GM19351 (cell line): ENCODE measurements around the gene CD48.
A peak's percentile ranks its signal among the peaks of the same experiment; 100 is the strongest.

Experiments
- ATAC-seq: cut with Tn5 transposase; IDR thresholded peaks from one replicate; pipeline ENCODE4 v1.9.1; 2021; ENCODE audit warnings: mild to moderate bottlenecking, moderate library complexity; ENCODE audit not compliant: unreplicated experiment

The CD48 gene, protein sequence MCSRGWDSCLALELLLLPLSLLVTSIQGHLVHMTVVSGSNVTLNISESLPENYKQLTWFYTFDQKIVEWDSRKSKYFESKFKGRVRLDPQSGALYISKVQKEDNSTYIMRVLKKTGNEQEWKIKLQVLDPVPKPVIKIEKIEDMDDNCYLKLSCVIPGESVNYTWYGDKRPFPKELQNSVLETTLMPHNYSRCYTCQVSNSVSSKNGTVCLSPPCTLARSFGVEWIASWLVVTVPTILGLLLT

DNA sequence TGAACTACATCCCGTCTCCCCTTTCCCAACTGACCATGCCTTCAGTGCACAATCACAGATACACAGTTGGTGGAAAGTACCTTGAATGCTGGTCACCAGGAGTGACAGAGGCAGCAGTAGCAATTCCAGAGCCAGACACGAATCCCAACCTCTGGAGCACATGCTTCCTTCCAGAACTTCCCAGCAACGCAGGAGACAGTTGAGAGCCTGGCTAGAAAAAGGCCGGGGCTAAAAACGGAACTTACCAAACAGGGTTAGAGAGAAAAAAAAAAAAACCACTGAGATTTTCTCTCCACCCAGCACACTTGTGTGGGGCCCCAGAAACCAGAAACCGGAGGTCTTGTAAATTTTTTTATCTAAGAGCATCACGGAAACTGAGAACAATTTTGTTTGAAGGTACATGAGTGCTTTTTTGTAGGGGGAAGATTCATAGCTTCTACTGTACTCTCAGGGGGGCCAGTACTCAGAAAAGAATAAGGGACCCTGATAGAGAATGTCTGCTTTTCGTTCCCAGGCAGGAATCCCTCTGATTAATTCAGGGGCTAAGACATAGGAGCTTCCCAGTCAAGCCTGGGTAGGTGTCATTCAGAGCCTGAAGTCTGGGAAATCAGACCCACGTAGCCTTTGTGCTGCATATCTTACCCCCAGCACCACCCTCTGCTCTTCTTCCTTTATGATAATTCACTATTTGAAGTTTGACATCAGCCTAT is at the start of gene CD48:
Gene CD48, minus strand, starts transcription at position 221 of the 710 bp plus-strand sequence. Its CDS starts 59 bp downstream, at position 162.
- ATAC-seq, result peak; percentile 41

DNA sequence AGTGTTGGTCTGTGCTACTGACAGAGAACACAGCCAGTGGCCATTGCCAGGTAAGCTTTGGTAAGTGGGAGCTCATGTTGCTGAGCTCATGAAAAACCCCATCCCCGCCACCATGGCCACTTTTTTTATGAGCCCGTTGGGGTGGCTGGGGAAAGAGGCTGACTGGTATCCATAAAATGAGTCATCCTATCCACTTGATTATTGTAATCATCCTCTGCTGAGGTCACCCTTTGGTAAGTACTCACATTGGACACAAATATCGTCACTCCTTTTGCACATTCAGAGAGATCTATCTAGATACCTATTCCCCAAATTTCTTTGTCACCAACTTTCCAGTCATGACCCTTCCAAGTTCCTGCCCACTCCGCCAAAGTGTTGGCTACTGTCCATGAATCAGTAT is 49.4 kb upstream of the CD48 start:
- no peak for ATAC-seq

DNA sequence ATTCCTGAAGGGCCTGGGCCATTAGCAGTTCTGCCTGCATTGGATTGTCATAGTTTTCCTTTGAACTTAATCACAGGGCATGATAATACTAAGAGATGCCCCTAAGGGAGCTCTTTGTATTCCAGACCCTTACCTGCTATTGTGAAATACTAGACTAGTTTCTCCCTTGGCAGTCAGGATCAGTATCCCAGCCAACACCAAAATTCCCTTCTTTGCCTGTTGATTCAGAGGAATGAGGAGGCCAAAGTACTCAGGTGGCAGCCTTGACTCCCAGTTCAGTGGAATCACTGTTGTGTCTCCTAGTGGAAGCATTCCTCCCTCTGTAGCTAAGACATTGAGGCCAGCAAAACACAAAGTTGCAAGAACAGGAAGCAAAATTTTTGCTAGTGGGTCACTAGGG is 48.1 kb upstream of the CD48 start:
- ATAC-seq, result no peak

DNA sequence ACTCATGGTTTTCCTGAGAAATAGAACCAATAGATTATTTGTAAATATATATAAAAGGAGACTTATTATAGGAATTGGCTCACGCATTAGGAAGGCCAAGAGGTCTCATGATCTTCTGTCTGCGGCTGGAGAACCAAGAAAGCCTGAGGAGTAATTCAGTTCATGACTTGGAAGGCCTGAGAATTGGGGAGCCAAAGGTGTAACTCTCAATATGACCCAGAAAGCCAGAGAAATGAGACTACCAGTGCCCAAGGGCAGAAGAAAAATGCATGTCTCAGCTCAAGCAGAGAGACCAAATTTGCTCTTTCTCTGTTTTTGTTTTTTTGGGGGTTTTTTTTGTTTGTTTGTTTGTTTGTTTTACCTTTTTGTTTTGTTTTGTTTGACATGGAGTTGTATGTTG is 46.9 kb upstream of the CD48 start:
- ATAC-seq, result no peak

DNA sequence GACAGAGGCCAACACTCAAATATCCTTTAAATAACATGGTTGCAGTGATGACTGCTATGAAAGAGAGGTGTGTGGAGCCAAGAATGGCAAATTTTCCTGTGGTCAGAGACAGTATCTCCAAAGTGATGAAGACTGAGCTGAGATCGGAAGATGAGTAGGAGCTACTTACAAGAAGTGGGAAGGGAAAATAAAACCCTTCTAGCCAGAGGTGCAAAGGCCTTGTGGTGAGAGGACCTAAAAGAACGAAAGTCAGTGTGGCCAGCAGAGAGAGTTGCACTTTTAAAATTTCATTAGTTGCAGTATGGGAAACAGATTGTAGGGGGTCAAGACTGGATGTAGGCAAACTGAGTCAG is 45.2 kb upstream of the CD48 start:
- ATAC-seq, result peak; percentile 26

DNA sequence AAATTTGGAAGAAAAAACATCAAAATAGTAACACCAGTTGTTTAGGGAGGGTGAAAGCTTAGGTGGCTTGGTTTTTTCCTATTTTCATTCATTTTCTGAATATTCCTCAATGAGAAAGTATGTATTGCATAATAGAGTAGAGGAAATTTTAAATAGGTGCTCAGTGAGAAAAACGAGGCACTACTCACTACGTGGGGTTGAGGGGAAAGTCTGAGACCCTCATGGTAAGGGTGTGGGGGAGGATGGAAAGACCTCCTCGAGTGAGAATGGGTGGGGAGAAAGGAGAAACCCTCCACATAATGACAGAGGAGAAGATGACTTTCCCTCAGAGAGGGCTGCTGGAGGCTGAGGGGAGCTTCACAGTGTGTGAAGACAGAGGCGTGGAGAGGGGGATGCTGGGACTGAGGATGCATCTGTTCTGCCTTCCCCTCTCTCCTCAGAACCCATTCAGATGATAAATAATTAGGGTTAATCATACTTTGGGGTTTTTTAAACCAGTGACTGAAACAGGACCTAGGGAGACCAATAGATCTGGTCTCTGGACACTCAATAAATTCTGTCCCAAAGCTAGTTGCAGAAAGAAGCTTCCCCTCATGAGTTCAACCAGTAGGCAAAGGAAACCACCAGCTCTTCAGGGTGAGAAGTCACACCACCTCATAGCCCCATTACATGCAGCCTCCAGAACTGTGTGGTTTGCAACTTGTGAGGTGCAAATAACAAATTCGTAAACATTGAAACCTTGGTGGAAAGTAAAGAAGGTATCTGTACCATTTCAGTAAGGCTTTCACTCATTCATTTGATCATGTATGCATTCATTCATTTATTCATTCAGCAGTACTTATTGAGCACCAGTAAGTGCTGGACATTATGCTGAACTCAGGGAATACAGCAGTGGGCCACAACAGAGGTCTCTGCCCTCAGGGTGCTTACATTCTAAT is 44.6 kb upstream of the CD48 start:
- ATAC-seq, result peak; percentile 65

DNA sequence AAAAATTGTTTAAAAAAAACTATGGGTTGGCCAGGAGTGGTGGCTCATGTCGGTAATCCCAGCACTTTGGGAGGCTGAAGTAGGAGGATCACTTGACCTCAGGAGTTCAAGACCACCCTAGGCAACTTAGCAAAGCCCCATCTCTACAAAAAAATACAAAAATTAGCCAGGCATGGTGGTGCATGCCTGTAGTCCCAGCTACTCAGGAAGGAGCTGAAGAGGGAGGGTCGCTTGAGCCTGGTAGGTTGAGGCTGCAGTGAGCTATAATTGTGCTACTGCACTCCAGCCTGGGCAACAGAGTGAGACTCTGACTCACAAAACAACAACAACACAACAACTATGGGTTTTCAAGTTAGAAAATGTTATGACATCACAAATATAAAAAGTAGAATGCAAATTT is 43.8 kb upstream of the CD48 start:
- no peak for ATAC-seq

DNA sequence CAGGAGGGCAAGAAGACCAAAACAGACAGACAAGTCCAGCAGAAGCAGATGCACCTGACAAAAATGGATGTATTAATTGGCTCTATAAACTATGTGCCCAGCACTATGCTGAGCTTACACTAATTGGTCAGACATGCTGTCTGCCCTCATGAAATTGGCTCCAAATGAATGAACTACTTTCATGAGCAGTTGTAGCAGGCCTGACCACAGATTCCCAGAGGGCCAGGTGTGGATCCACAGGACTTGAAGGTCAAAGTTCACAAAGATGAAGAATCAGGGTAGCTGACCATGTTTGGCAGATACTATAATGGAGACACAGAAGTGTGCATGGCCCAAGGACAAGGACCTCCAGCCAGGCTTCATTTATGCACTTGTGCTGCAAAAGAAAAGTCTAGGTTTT is 42.0 kb upstream of the CD48 start:
- ATAC-seq, result no peak

DNA sequence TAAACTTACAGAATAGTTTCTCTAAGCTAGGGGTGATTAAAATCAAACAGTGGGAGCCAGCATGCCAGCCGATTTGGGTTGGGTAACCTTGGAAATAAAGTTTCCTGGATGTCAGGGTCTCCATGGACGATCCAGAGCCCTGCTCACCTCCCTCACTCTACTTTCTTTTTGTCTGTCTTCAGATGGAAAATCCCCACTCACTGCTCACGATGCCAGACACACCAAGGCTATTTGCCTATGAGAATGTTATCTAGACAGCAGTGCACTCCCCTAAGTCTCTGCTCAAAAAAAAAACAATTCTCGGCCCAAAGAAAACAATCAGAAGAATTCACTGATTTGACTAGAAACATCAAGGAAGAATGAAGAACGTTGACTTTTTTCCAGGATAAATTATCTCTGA is 41.3 kb upstream of the CD48 start:
- ATAC-seq, result no peak

DNA sequence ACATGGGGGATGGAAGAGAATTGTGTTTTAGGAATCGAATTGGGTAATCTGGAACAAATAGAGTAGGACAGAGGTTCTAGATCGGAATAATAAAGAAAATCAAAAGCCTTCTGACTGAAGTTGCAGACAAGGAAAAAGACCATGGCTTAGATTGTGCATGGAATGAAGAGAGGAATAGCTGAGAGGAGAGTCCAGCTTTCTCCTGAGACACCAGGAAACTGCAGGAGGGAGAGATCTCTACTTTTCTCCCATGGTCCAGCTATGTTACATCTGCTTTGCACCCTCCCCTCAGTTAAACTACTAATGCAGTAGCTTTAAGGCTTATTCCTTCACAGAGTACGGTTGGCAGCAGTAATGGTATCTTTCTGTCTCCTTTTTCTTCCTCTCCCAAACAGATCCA is 40.8 kb upstream of the CD48 start:
- ATAC-seq, result no peak

DNA sequence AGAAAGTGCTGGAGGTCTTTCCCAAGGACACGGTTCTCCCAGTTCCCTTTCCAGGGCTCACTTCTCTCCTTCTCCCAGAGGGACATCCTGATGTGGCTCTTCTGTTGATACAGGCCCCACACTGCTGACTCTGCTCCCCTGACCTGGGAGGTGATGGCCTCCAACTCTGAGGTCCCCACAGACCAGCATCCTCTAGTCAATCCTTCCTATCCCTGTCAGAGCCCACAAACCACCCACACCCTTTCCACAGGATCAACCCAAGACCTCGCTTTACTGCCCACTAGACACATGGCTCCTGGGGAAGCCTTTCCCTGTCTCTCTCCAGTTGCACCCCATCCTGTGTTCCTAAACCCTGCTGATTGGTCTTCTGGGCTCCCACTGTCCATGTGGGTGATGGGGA is 39.0 kb upstream of the CD48 start:
- no peak for ATAC-seq

DNA sequence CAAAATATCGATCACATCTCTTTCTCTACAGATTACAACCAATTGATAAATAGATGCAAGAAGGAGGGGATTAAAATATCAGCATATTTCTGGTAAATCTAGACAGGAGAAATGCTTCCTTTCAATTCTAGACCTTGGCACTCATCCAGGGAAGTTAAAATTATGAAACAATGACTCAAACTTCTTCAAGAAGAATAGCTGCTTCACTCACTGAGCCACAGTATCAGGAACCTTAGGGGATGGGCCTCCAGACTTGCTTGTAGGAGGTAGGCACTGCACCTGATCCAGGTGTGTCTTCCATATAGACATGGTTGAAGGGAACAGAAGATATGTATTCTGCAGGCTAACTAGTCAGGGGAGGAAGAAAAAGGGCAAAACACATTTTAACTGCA is 37.3 kb upstream of the CD48 start:
- no peak for ATAC-seq

DNA sequence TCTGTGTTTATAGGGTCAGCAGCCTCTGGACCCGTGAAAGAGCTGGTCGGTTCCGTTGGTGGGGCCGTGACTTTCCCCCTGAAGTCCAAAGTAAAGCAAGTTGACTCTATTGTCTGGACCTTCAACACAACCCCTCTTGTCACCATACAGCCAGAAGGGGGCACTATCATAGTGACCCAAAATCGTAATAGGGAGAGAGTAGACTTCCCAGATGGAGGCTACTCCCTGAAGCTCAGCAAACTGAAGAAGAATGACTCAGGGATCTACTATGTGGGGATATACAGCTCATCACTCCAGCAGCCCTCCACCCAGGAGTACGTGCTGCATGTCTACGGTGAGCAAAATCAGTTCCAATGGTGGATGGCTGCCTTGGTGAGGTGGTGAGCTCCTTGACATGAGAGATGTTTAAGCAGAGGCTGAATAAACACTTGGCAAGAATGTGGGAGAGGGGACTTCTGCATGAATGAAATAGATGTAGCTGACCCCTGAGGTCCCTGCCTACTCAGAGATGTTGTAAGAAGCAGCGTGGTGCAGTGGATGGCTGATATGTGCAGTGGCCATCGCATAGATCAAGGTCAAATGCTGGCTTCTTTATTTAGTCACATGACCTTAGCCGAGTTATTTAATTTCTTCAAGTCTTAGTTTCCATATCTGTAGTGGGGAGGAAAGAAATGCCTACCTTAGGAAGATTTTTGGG is 36.7 kb upstream of the CD48 start:
- no peak for ATAC-seq

DNA sequence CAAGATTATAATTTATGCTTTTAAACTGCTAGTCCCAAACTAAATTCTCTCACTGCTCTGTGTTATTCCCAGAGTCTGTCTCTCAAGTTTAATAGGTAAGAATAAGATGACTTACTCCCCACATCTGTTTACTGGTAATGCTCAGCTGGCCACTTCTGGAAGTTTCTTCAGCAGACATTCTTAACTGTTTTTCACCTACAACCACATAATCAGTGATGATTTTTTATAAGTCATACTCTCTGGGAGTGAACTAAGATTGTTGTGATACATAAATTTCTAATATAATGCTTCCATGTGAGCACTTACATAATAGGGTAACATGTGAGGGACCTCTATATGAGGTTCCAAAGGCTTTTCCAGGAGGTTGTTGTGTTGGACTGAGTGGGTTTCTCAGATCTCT is 36.1 kb upstream of the CD48 start:
- no peak for ATAC-seq

DNA sequence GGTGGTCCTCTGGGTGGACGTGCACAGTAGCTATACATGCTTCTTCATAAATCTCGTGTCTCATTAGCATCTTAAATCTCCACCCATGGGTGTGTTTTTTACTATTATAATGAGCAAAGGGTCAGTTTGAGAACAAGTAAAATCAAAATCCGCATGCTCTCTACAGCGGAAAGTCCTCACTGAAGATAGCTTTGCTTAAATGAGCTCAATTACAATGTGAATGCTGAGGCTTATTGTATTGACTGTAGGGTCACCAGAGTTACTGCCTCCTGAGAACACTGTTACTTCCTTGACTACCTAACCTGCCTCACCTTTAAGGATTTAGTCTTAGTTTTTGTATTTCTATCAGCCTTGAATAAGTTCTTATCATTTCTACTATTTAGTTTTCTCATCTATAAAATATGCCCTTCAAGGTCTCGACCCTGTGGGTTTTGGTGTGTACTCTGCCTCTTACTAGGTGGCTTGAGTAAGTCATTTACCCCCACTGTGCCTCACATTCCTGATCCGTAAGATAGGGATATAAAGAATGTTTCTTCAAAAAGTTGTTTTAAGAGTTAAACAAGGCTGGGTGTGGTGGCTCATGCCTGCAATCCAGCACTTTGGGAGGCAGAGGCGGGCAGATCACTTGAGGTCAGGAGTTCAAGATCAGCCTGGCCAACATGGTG is 35.3 kb upstream of the CD48 start:
- no peak for ATAC-seq

DNA sequence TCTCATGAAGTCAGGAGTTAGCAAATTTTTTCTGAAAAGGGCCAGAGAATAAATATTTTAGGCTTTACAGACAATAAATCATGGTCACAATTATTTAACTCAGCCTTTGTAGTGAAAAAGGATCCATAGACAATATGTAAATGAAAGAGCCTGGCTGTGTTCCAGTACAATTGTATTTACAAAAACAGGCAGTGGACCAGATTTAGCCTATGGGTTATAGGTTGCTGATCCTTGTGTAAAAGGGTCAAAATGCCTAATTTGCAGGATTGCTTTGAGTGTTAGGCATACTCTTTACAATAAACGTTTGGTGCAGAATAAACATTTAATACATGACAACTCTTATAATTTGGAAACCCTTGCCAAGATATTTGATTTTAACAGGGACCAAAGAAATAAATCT is 33.9 kb upstream of the CD48 start:
- no peak for ATAC-seq

DNA sequence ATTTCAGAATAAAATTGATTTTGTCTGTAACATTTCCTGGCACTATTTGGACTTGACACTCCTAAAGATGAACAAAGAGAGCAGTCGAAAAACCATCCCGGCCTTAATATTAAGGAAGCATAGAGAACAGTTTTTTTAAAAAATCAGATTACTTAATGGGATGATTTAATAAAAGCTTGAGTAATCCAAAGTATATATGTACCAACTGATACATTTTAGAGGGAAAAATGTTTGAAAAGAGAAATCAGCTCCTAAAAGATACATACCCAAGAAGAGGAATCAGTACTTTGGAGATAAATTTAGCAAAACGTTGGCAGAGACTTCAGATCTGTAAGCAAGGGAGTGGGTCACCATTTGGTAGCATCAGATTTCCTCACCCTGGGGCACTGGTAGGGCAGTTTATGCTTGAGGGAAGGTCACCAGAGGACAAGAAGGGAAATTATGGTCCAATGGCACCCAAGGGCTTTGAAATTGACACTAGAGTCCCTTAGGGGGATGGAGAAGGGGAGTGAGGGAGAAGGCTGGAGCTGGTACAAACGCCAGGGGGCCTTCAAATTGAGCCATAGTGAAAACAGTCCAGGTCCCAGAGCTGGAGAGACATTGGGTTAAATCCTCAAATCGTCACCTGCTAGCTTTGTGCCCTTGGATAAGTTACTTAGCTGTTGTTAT is 33.4 kb upstream of the CD48 start:
- no peak for ATAC-seq

DNA sequence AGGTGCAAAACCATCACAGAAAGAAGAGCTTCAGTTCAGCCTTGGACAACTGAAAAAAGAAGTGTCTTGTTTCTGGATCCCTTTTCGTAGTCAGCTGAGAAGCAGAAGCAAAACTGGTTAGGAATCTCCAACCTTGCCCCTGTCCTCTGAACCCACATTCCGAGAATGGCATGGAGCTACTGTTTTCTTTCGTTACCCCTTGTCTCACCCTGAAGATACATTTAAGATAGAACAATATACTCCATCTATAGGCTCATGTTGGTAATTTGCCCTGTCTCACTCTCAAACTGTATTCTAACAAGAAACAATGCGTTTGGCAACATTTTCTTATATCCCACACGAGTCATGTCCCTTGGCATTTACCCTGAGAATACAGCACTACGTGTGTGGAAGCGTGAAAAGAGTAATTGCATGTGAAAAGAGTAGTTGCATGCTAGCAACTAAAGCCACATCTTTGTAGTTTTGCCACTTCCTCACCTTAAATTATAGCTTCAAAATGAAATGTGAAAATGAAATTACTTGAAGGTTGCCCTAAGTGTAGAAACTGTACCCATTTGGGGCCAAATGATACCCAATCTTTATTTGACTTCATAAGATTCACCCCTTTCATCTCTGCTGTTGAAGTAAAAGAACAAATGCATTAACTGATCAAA is 32.7 kb upstream of the CD48 start:
- ATAC-seq, result no peak

DNA sequence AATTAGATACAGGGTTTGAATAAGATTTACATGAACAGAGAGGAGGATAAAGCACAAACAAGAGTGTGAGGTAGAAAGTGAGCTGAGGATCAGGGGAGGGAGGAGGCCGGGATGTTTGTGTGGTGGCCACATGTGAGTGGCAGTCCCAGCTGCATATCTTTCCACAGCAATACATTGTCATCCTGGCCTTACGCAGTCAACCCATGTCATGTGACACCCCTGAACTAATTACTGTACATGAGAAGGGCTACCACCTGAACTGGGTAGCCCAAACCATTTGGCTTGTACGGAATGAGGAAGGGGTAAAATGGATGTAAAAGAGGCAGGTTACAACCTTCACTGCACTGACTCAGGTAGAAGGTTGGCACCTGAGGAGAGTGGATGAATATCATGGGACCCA is 31.6 kb upstream of the CD48 start:
- no peak for ATAC-seq
